ENCODE results near the gene SATL1.

The SATL1 gene

GRCh38 chrX:85111347-85111746 is 132.2 kb downstream of the SATL1 start:
- no peak for TF ChIP-seq SNAI2 (CRISPR knock-in tag; IDR thresholded peaks at IDR 0.05)
- TF ChIP-seq BACH2 (CRISPR knock-in tag; IDR thresholded peaks at IDR 0.05; ENCODE audit: borderline replicate concordance) = no peak
- no peak for TF ChIP-seq CSRNP3 (CRISPR knock-in tag; IDR thresholded peaks at IDR 0.05)
- no peak for TF ChIP-seq ISL1 (CRISPR knock-in tag; IDR thresholded peaks at IDR 0.05)
- no peak for TF ChIP-seq TOX (CRISPR knock-in tag; IDR thresholded peaks at IDR 0.05; ENCODE audit: borderline replicate concordance)
- no peak for TF ChIP-seq POU6F1 (CRISPR knock-in tag; IDR thresholded peaks at IDR 0.05; ENCODE audit: borderline replicate concordance, low read depth)
- no peak for TF ChIP-seq PPARA (CRISPR knock-in tag; IDR thresholded peaks at IDR 0.05; ENCODE audit: borderline replicate concordance)
- no peak for TF ChIP-seq PATZ1 (CRISPR knock-in tag; IDR thresholded peaks at IDR 0.05; ENCODE audit: borderline replicate concordance)
- ATAC-seq = no peak

- no peak for TF ChIP-seq ZNF70 (CRISPR knock-in tag; IDR thresholded peaks at IDR 0.05)
- no peak for TF ChIP-seq OSR1 (CRISPR knock-in tag; IDR thresholded peaks at IDR 0.05)
- no peak for TF ChIP-seq TOX (CRISPR knock-in tag; IDR thresholded peaks at IDR 0.05; ENCODE audit: borderline replicate concordance)
- no peak for TF ChIP-seq PPARA (CRISPR knock-in tag; IDR thresholded peaks at IDR 0.05; ENCODE audit: borderline replicate concordance)
- TF ChIP-seq ZNF565 (CRISPR knock-in tag; conservative IDR thresholded peaks at IDR 0.05; ENCODE audit: low read depth) = no peak
- no peak for TF ChIP-seq PATZ1 (CRISPR knock-in tag; IDR thresholded peaks at IDR 0.05; ENCODE audit: borderline replicate concordance)
- TF ChIP-seq ARNTL (CRISPR knock-in tag; IDR thresholded peaks at IDR 0.05; ENCODE audit: borderline replicate concordance, low read depth) = no peak
- no peak for TF ChIP-seq ZFP3 (CRISPR knock-in tag; IDR thresholded peaks at IDR 0.05)
- TF ChIP-seq ESRRG (CRISPR knock-in tag; IDR thresholded peaks at IDR 0.05) = no peak
- TF ChIP-seq ISL1 (CRISPR knock-in tag; IDR thresholded peaks at IDR 0.05) = no peak
- no peak for TF ChIP-seq POU6F1 (CRISPR knock-in tag; IDR thresholded peaks at IDR 0.05; ENCODE audit: borderline replicate concordance, low read depth)
- TF ChIP-seq TCF4 (CRISPR knock-in tag; IDR thresholded peaks at IDR 0.05; ENCODE audit: borderline replicate concordance) = no peak
- peak; percentile 92 for ATAC-seq
Measured at GRCh38 chrX:85109235-85109634, 134.3 kb downstream of the SATL1 start.

- TF ChIP-seq ESRRG (CRISPR knock-in tag; IDR thresholded peaks at IDR 0.05) (no peak), POU6F1 (CRISPR knock-in tag; IDR thresholded peaks at IDR 0.05; ENCODE audit: borderline replicate concordance, low read depth) (no peak), ZFP3 (CRISPR knock-in tag; IDR thresholded peaks at IDR 0.05) (no peak), ZC3H10 (CRISPR knock-in tag; IDR thresholded peaks at IDR 0.05) (no peak), RARB (CRISPR knock-in tag; IDR thresholded peaks at IDR 0.05) (no peak), ZNF565 (CRISPR knock-in tag; conservative IDR thresholded peaks at IDR 0.05; ENCODE audit: low read depth) (no peak), ZFP30 (CRISPR knock-in tag; IDR thresholded peaks at IDR 0.05) (no peak)
- no peak for ATAC-seq
Measured at GRCh38 chrX:85108165-85108564, 135.4 kb downstream of the SATL1 start.
